Liver (tissue), 9 donors: ENCODE data around the gene CHRNG. TPM values are rescaled to one million over a fixed set of nuclear protein-coding genes. Genes with fewer than 3 reads are reported as not detected.

ENCODE experiments used
- DNase-seq: peaks from one replicate; pipeline ENCODE4 v3.0.0-alpha.2; 2017; ENCODE audit warnings: low spot score
- H3K27ac ChIP-seq, 2 donors: one replicate each; pipeline ENCODE4 v1.7.0; 2013; ENCODE audit warnings: inconsistent platforms in 2 of 2, low read length in 2 of 2, control low read depth in 1 of 2, low read depth in 1 of 2, mild to moderate bottlenecking in 1 of 2
- H3K27me3 ChIP-seq, 4 donors: one replicate each; pipeline versions ENCODE4 v1.6.1 to v1.7.0; 2013; ENCODE audit warnings: low read length in 3 of 4, inconsistent platforms in 1 of 4, mild to moderate bottlenecking in 1 of 4, moderate library complexity in 1 of 4; ENCODE audit not compliant: control insufficient read depth in 4 of 4, insufficient read depth in 4 of 4
- H3K36me3 ChIP-seq, 4 donors: one replicate each; pipeline versions ENCODE4 v1.6.1 to v1.7.0; 2013; ENCODE audit warnings: low read length in 3 of 4, mild to moderate bottlenecking in 3 of 4, low read depth in 1 of 4, moderate library complexity in 1 of 4; ENCODE audit not compliant: control insufficient read depth in 4 of 4, insufficient read depth in 3 of 4
- H3K4me1 ChIP-seq, 4 donors: one replicate each; pipeline versions ENCODE4 v1.6.1 to v1.7.0; 2013; ENCODE audit warnings: low read length in 3 of 4, mild to moderate bottlenecking in 3 of 4, moderate library complexity in 1 of 4; ENCODE audit not compliant: control insufficient read depth in 4 of 4, insufficient read depth in 4 of 4
- H3K4me3 ChIP-seq, 3 donors: one replicate each; pipeline versions ENCODE4 v1.6.1 to v1.7.0; 2013; ENCODE audit warnings: low read length in 3 of 3, control low read depth in 1 of 3, low read depth in 1 of 3, mild to moderate bottlenecking in 1 of 3
- H3K9ac ChIP-seq, 2 donors: one replicate each; pipeline ENCODE4 v1.7.0; 2013; ENCODE audit warnings: low read length in 2 of 2, mild to moderate bottlenecking in 2 of 2, moderate library complexity in 2 of 2, control low read depth in 1 of 2, low read depth in 1 of 2
- H3K9me3 ChIP-seq, 4 donors: one replicate each; pipeline versions ENCODE4 v1.6.1 to v1.7.0; 2013; ENCODE audit warnings: low read length in 3 of 4; ENCODE audit not compliant: control insufficient read depth in 4 of 4
- ATF3 ChIP-seq: IDR thresholded peaks from 2 replicates; pipeline ENCODE4 v1.6.1; 2016; ENCODE audit warnings: antibody characterized with exemption
- EGR1 ChIP-seq, 2 donors: IDR thresholded peaks; 2 replicates each; pipeline ENCODE4 v1.6.1; 2016 to 2018; ENCODE audit warnings: antibody characterized with exemption in 2 of 2, low read depth in 2 of 2
- FOXA2 ChIP-seq: IDR thresholded peaks from 2 replicates; pipeline ENCODE4 v1.6.1; 2016; ENCODE audit warnings: antibody characterized with exemption
- HNF4G ChIP-seq: IDR thresholded peaks from 2 replicates; pipeline ENCODE4 v1.6.1; 2016; ENCODE audit warnings: antibody characterized with exemption
- JUND ChIP-seq, 2 donors: IDR thresholded peaks; 2 replicates each; pipeline ENCODE4 v1.6.1; 2016; ENCODE audit warnings: antibody characterized with exemption in 2 of 2
- NR2F2 ChIP-seq: IDR thresholded peaks from 2 replicates; pipeline ENCODE4 v1.6.1; 2016; ENCODE audit warnings: antibody characterized with exemption
- RAD21 ChIP-seq, 2 donors: IDR thresholded peaks; 2 replicates each; pipeline ENCODE4 v1.6.1; 2016; ENCODE audit warnings: antibody characterized with exemption in 2 of 2, mild to moderate bottlenecking in 2 of 2
- RXRA ChIP-seq, 2 donors: IDR thresholded peaks; 2 replicates each; pipeline ENCODE4 v1.6.1; 2017 to 2018; ENCODE audit warnings: antibody characterized with exemption in 2 of 2, mild to moderate bottlenecking in 1 of 2
- SP1 ChIP-seq: IDR thresholded peaks from 2 replicates; pipeline ENCODE4 v1.6.1; 2018; ENCODE audit warnings: antibody characterized with exemption, mild to moderate bottlenecking
- YY1 ChIP-seq: IDR thresholded peaks from 2 replicates; pipeline ENCODE4 v1.6.1; 2016; ENCODE audit warnings: antibody characterized with exemption, mild to moderate bottlenecking
- WGBS: extraction: QIAGEN DNeasy Blood & Tissue Kit; methylation state at CpG from one replicate; pipeline ENCODE4 v1.1.7; 2013; 5-methylcytosine and 5-hydroxymethylcytosine counted together
- polyA plus RNA-seq, 2 donors: library from polyadenylated mRNA; stranded (reverse) in 1 of 2; unstranded in 1 of 2; fragments of 200-250 nt in 1 of 2; fragments of >200 nt in 1 of 2; fragmentation: Nextera tagmentation in 1 of 2; extraction: Ambion mirVana in 1 of 2; gene quantifications; one replicate each; pipeline versions ENCODE4 v1.2.1 to v1.2.3, GENCODE V29; 2013 to 2015
- total RNA-seq, 2 donors: library from RNA; depleted of rRNA; stranded (reverse); fragments of >200 nt; gene quantifications; one replicate each; pipeline ENCODE4 v1.2.3, GENCODE V29; 2014
- TF ChIP-seq, protein P1 (sequence below): IDR thresholded peaks from 2 replicates; pipeline ENCODE4 v1.6.1; 2016; ENCODE audit warnings: antibody characterized with exemption
- TF ChIP-seq, protein P2 (sequence below): IDR thresholded peaks from 2 replicates; pipeline ENCODE4 v1.6.1; 2016; ENCODE audit warnings: antibody characterized with exemption
- TF ChIP-seq, protein P3 (sequence below): fragments of 150-350 bp; IDR thresholded peaks from 2 replicates; pipeline ENCODE4 v1.5.1; 2017; ENCODE audit warnings: improper control_type of control experiment, low read depth, low read length; ENCODE audit not compliant: missing input control
- donor health status: healthy.
- donor health status: healthy.
- donor health status: healthy.
- donor health status: healthy.
- donor health status: healthy.

CHRNG gene
- total and polyA plus RNA-seq, 4 donors, result not detected

DNA sequence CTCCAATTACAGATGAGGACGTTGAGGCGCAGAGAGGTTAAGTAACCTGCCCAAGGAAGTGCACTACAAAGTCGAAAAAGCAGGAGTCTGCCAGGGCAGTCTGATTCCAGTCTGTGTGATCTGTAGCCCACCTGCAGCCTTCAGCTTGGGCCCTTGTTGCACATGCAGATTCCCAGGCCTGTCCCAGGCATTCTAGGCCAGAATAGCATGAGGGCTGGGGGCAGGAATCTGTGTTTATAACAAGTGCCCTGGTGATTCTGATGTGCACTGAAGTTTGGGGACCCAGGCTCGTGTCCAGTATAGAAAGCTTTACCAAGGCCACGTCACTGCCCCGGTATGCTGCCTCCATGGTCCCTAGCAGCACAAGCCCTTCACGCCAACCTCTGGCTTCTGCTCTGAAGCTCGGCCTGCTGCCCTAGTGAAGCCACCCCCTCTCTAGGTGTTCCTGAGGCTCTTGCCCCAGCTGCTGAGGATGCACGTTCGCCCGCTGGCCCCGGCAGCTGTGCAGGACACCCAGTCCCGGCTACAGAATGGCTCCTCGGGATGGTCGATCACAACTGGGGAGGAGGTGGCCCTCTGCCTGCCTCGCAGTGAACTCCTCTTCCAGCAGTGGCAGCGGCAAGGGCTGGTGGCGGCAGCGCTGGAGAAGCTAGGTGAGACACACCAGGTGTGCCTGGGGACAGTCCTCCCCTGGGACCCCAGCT lies 4.6 kb downstream of the CHRNG start (continued):
- TF ChIP-seq, protein P1, sequence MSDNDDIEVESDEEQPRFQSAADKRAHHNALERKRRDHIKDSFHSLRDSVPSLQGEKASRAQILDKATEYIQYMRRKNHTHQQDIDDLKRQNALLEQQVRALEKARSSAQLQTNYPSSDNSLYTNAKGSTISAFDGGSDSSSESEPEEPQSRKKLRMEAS, result no peak
- TF ChIP-seq RXRA (IDR thresholded peaks at IDR 0.05), result no peak
- TF ChIP-seq, protein P2, sequence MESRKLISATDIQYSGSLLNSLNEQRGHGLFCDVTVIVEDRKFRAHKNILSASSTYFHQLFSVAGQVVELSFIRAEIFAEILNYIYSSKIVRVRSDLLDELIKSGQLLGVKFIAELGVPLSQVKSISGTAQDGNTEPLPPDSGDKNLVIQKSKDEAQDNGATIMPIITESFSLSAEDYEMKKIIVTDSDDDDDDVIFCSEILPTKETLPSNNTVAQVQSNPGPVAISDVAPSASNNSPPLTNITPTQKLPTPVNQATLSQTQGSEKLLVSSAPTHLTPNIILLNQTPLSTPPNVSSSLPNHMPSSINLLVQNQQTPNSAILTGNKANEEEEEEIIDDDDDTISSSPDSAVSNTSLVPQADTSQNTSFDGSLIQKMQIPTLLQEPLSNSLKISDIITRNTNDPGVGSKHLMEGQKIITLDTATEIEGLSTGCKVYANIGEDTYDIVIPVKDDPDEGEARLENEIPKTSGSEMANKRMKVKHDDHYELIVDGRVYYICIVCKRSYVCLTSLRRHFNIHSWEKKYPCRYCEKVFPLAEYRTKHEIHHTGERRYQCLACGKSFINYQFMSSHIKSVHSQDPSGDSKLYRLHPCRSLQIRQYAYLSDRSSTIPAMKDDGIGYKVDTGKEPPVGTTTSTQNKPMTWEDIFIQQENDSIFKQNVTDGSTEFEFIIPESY, result no peak

- no peak for DNase-seq
- Histone ChIP-seq H3K4me3 (no peak overlapping the region), H3K27me3 (no peaks in the 10 kb centered on the region), H3K27ac (no peak overlapping the region), H3K36me3 (no peaks in the 10 kb centered on the region), H3K9ac (no peak overlapping the region), H3K9me3 (no peaks in the 10 kb centered on the region), H3K4me1 (peaks cover 0 to 7% (median under 1%) of the 10 kb centered on the region in 4 donors)
- 95% methylated on average over 6 of the region's 6 CpGs for WGBS
- TF ChIP-seq FOXA2, result no peak
- no peak for TF ChIP-seq NR2F2
- TF ChIP-seq HNF4G, result no peak
- TF ChIP-seq RAD21 (IDR thresholded peaks at IDR 0.05), result no peak
- no peak for TF ChIP-seq ATF3
- TF ChIP-seq, protein P2, result no peak
- TF ChIP-seq, protein P1, result no peak
- no peak for TF ChIP-seq EGR1 (IDR thresholded peaks at IDR 0.05; ENCODE audit: low read depth in 2 of 2)
- no peak for TF ChIP-seq JUND (IDR thresholded peaks at IDR 0.05)
- TF ChIP-seq, protein P3, sequence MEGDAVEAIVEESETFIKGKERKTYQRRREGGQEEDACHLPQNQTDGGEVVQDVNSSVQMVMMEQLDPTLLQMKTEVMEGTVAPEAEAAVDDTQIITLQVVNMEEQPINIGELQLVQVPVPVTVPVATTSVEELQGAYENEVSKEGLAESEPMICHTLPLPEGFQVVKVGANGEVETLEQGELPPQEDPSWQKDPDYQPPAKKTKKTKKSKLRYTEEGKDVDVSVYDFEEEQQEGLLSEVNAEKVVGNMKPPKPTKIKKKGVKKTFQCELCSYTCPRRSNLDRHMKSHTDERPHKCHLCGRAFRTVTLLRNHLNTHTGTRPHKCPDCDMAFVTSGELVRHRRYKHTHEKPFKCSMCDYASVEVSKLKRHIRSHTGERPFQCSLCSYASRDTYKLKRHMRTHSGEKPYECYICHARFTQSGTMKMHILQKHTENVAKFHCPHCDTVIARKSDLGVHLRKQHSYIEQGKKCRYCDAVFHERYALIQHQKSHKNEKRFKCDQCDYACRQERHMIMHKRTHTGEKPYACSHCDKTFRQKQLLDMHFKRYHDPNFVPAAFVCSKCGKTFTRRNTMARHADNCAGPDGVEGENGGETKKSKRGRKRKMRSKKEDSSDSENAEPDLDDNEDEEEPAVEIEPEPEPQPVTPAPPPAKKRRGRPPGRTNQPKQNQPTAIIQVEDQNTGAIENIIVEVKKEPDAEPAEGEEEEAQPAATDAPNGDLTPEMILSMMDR, result no peak
- TF ChIP-seq RXRA (IDR thresholded peaks at IDR 0.05), result no peak
- TF ChIP-seq SP1, result no peak
- no peak for TF ChIP-seq YY1
These were observed 5.2 kb downstream of the CHRNG start for GRCh38 chr2:232544674-232545073.
